GM18870 (cell line): Measurements from ENCODE around the gene PDILT.

Experiments
- ATAC-seq: cut with Tn5 transposase; IDR thresholded peaks from one replicate; pipeline ENCODE4 v1.9.1; 2021; ENCODE audit warnings: moderate library complexity; ENCODE audit not compliant: unreplicated experiment

Gene PDILT

DNA sequence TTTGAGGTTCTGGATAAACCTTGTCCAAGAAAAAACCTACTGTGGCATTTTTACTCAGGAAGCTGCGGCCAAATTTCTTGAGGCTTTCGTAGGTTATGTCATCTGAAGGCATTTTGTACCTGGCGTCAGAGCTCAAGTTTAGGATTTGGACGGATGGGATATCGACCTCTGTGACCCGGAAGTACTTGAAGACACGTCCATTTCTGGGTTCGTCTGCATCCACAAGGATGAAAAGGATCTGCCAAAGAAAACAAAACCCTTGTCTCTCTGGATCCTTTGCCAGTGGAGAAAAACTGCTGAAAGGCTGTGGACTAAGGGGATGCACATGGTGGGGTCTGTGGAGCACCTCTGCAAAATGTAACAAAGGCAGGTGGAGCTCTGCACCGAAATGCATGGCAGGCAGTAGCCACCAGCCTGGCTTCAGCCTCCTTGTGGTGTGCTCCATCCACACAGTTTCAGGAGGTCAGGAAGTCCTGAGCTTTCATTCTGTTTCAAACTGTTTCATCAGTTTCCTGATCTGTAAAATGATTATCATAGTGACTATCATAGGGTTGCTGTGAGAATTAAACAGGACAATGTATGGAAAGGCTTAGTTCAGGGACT, 35.0 kb downstream of the PDILT start:
- ATAC-seq = no peak

DNA sequence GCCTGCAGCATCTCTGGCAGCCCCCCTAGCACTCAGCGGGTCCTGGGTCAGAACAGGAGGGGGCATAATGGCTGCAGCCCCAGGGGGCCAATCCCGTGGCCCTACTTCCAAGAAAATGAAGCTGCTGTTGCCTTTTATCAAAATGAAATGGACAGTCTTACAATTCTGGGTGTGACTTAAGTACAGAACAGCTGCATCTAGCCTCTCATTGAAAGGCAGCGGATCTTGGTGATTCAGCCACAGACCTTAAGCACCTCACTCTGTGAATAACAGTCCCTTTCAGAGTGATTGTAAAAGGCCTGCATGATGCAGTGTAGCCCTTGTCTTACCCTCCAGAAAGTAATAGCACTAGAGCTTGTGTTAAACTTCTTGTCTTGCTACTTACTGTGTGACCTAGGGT, 40.5 kb downstream of the PDILT start:
- ATAC-seq = no peak

DNA sequence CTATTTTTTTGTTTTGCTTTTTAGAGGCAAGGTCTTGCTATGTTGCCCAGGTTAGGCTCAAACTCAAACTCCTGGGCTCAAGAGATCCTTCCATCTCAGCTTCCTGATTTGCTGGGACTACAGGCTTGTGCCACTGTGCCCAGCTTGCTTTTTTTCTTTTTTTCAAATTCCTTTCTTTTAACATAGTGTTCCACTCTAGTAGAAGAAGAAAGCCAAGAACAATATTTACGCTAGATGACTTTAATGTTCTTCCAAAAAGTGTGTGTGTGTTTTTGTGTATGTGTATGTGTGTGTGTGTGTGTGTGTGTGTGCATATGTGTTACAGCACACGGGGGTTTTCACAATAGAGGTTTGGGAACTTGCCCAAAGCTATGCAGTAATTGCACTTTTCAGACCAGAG, 41.3 kb downstream of the PDILT start:
- no peak for ATAC-seq

DNA sequence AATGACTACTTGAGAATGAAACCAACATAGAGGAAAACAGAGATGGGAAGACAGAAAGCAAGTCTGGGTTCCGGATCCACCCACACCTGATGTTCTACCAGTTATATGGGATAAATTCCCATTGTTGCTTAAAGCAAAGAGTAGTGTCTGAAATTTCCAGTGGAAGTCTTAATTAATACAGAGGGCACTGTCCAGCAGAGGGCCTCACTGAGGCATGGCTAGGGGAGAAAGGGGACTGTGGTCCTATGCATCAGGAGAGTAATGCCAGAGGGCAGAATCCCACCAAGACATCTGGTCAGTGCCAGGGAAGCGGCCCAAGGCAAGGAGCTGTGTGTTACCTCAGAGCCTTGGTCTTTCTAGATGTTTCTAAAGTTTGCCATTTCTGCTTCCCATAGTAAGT, 44.5 kb downstream of the PDILT start:
- no peak for ATAC-seq

DNA sequence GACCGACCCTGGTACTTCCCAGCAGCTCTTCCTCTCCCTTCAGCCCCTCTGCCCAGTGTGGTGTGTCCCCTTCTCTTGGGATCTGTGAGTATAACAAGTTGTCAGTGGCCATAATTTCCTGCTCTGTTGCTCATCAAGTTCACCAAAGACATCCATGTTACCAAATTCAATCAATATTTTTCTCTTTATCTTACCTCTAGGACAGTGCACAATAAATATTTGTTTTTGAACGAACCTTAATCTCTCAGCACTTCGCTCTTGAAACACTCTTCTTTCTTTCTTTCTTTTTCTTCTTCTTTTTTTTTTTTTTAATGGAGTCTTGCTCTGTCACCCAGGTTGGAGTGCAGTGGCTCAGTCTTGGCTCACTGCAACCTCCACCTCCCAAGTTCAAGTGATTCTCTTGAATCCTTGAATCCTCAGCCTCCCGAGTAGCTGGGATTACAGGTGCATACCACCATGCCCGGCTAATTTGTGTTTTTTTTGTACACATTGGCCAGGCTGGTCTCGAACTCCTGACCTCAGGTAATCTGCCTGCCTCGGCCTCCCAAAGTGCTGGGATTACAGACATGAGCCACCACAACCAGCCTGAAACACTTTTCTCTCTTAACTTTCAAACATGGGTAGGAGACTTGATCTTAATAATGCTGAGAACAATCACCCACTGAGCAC, 49.3 kb downstream of the PDILT start:
- ATAC-seq = no peak

DNA sequence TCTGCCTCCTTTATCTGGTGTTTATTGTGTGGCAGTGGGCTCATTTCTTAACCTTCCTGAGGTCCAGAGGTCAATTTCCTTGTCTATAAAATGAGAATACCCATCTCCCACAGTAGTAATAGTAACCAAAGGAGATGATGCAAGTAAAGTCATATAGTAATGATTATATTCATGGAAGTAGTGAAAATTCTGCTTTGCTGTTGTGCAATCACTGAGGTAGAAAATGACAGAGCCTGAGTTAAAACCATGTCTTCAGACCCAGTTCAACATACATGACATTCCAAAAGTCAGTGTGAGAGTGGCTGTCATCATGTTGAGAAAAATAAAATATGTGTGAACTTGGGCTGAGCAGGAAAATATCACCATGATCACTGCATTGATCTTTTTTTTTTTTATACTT, 51.2 kb downstream of the PDILT start:
- ATAC-seq = no peak

DNA sequence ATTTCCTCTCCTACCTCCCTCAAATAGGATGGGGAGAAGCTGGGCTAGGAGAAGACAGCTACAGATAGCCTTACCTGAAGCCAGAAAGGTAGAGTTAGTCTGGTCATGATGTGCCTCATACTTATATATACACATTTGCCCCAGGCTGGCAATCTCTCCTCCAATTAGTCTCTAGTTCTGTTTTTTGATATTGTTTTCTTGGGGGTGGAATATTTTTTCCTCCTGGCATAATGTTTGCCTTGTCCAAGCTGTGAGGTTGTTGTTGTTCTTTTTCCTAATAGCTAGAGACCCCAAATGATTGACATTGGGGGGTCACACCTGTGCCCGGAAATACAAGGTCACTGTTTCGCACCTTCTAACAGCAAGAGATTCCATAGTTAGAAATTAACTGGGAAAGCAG, 51.9 kb downstream of the PDILT start, which contains the start of gene UMOD:
UMOD (minus strand) TSS at position 101 of the 400 bp plus-strand sequence. CDS start 1,978 bp downstream, outside the sequence.
- no peak for ATAC-seq

DNA sequence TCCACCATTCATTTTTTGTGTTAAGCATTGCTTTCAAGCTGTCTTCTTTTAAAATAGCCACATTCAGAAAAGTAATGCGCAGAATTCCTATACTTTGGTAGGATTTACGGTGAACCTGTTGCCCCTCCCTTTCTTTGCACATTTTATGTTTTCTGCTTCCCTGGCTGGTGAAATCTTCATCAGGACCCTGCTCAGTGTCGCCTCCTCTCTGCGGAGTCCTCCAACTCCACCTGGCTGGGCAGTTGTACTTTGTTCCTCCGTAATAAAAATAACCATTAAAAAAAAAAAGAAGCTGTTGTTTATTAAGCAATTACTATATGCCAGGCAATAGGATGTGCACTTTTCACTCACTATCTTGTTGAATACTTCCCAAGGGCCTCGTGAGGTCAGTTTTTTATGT, 54.9 kb downstream of the PDILT start:
- ATAC-seq = no peak

DNA sequence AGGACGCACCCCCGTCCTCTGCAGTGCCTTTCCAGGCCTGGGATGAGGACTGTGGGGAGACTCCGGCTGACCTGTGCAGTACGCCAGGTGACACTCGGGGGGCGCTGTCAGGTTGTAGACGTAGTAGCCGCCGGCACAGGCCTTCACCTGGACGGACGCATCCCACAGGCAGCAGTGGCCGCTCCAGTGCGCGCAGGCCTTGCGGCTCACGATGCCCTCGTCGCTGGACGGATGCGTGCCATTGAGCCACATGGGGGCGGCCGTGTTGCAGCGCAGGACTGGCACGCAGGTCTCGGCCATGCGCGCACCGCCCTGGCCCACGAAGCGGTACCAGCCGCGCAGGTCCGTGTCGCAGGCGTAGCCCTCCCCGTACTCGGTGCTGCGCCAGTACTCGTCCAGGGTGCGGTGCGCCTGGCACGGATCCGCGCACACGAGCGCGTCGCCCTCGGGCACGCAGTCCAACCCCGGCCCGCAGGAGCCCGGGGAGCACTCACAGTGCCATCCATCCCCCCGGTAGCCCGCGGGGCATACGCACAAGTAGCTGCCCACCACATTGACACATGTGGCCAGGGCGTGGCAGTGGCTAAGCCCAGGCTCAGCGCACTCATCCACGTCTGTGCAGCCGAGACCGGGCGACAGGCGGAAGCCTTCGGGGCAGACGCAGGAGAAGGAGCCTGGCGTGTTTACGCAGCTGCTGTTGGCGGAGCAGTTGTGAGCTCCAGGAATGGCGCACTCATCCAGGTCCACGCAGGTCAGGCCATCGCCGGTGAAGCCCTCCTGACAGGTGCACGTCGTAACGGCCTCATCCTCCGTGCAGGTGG, 56.0 kb downstream of the PDILT start:
- ATAC-seq = no peak

DNA sequence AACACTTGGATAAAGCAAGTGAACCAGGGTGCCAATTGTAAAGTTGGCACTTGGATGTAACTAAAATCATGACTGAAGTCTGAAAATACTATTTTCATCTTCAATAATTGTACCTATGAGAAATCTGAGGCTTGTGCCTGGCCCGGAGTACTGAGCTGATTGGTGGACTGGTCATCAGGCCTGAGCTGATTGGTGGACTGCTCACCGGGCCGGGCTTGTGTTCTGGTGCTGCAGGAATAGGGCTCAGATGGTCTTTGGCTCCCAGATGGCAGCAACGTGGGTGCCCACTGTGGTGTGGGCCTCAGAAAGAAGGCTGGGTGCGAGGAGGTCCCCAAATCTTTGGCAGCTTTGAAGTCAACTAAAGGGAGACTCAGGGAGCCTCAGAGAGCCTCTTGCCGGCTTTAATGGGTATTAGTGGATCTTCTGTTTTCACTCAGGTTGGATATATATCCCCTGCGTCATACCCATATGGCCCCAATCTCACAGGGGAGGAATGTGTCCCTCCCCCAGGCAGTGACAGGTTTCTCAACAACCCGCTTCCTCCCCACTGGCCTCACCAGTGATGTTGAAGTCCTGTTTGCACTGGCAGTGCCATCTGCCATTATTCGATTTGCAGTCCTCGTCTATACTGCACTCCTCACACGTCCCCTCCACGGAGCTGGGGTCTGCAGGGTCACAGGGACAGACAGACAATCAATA, 56.7 kb downstream of the PDILT start:
- ATAC-seq = no peak

DNA sequence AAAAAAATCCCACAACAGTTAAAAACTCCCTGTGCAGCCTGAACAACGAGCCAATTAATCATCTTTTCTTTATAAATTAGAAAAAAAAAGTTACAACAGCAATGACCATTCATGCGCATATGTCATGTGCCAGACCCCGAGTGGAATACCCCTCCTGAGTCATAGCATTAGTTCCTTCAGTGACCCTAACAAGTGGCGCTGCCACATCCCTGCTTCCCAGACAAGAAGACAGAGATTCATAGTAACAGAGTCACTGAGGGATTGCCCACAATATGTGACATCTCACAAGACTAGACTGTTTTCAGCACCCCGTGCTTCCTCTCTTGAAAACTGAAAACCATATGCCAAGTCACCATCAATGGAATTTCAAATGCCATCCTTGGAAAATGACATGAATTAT, 59.9 kb downstream of the PDILT start:
- no peak for ATAC-seq

DNA sequence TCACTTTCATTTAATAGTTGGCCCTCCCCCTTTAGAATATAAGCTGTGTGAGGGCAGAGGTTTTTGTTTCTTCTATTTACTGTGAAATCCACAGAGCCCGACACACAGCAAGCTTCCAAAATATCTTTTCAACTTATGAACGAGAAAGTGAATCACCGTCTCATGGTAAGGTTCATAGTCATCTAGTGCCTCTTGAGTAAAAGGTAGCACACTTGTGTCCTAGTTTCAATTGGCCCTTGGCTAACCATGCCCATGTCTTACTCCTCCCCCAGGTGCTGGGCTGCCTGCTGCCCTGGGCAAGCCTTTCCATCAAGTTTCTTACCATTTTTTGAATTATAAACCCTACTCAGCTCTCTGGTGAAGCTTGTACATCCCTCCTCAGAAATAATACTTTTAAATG, 64.8 kb downstream of the PDILT start:
- no peak for ATAC-seq

DNA sequence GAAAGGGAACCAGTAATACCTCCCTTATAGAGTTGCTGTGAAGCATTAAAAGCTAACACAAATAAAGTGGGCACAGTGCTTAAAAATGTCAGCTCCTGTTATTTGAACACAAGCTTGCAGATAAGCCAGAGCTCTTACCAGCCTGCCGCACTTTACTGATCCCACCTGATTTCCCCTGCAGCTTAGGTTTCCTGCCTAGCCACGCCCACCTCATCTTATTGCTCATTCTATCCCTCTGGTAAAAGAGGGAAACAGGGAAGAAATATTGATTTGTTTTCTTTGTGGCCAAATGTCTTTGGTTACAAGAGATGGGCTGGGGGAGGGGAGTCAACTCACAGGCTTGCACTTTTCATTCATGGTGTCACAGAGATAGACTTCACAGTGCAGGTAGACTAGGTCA, 67.6 kb downstream of the PDILT start:
- ATAC-seq = no peak

DNA sequence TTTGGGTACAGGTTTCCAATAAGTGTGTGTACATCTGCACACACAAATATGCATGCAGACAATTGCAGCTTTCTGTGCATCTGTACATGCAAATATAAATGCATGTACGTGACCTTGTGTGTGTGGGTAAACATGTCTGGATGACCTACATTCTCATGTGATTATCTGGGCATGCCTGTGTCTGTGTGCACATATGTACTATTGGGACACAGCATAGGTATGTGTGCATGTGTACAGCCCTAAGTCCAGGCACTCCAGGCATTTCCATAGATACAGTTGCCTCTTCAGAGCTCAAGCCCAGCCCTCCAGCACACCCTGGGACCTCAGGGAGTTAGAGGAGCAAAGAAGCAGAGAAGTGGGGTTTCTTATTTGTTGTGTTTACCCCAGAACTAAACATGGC, 70.1 kb downstream of the PDILT start:
- ATAC-seq = no peak

DNA sequence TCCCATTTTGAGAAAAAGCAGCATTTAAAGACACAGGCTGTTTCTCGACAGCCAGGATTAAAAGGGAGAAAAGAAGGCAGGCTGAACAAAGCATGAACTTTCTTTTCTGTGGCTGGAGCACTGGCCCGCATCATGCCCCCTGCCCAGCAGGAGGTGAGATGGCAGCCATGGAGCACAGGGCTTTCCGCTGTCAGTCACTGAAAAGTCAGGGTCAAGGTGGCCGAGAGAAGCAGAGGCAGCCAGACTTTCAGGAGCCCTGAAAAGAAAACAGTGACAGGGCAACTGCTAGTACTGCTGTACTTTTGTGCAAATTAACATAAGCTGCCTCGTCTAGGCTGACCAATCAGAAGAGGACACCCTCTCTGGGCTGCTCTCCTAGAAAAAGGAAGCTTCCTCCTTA, 71.4 kb downstream of the PDILT start:
- no peak for ATAC-seq

DNA sequence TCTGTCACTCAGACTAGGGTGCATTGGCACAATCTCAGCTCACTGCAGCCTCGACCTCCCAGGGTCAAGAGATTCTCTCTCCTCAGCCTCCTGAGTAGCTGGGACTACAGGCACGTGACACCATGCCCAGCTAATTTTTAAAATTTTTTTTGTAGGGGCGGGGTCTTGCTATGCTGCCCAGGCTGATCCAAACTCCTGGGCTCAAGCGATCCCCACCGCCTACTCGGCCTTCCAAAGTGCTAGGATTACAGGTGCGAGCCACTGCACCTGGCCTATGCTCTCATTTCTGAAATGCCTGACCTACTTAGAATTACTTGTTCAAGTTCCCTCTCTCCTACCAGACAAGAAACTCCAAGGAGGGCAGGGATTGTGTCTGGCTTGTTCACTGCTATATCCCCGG, 72.1 kb downstream of the PDILT start:
- ATAC-seq = no peak

DNA sequence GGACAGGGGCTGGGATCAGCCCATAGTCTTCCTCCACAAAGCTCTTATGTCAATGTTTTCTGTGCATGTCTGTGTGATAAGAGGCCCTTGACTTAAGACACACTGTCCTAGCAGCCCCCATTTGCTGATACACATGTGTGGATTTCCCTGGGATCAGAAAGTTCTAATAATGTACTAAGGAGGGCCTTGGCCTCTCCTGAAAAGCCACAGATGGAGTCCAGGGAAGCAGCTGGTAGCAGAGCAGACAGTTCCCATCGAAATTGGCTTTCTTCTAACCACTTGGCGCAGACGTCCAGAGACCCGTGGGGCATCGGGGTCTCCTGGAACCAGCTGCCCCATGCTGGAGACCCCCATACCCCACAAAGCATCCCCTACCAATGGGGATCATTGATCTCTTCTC, 72.9 kb downstream of the PDILT start:
- ATAC-seq = no peak

DNA sequence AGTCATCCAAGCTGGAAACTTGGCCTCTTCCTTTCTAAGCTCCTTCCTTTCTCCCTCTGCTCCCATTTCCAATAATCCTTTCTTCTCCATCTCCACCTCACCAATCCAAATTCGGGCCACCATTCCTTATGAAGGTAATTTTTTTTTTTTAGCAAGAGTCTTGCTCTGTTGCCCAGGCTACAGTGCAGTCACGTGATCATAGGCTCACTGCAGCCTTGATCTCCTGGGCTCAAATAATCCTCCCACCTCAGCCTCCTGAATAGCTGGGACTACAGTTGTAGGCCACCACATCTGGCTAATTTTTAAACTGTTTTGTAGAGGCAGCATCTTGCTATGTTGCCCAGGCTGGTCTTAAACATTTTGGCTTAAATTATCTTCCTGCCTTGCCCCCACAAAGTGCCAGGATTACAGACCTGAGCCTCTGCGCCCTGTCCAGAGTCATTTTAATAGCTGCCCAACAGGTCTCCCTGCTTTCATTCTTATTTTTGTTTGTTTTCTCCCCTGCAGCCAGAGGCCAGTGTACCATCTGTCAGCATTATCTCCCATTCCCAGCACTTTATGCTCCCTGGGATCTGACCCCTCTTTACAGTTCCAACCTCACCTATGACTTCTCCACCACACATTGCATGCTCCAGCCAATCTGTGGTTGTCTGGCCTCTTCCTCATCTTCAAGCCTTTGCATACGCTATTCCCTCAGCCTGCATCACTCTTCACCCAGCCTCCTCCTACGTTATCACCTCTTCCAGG, 75.0 kb downstream of the PDILT start:
- ATAC-seq = no peak

DNA sequence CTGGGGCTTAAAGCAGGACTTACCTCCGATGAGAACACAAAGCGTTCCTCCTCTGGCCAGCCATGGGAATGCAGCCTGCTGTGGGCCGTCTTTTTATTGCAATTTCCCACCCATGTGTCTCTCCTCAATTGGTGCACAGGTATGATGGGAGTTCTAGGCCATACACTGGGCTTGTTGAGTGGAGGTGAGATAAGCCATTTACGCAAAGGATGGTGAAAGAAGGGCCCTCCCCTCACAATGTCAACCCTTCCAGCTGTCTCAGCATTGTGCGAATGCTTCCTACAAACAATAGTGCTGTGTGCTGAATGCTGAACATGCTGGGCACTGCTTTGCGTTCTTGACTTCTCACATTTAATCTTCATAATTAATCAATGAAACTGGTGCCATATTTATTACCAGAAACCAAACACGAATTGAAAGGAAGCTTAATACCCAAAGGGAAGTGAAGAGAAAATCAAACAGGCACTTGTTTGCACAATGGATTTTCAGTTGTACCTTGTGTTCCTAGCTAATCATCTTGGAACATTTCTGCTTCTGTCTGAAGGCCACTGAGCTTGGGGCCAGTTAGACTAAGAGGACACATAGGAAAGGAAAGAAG, 77.0 kb downstream of the PDILT start, which contains the start of gene GP2:
GP2 (minus strand) TSS at position 70 of the 598 bp plus-strand sequence. CDS start 1,082 bp downstream, outside the sequence.
- ATAC-seq = no peak

DNA sequence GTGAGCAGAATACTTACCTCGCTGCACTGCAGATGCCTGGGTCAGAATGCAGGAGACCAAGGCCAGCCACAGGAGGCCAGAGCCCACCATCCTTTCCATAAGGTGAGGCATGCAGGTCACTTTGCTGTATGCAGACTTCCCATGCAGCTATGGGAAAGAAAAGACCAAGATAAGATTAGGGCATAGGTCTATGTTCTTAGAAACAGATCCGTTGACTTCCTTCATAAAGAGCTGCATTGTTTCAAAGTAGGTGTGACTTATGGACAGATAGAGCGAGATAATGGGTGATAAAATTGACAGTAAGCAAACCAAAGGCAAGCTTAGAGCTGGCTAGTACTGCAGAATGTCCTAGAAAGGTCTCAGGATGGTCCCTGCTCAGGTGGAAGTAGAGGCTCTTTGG, 78.2 kb downstream of the PDILT start:
- ATAC-seq = no peak
